Measurements from ENCODE around the gene CES3.

The CES3 gene

GRCh38 chr16:66920924-66921680 lies 40.0 kb upstream of the CES3 start:
- no peak for TF ChIP-seq CTCF (IDR thresholded peaks at IDR 0.05; ENCODE audit: borderline replicate concordance, insufficient read depth, low read depth, low read length)
- no peak overlapping the region for H3K4me3 ChIP-seq (ENCODE audit: low read depth, low read length)

- no peak overlapping the region for H3K4me3 ChIP-seq (ENCODE audit: low read depth, low read length)
- no peak for TF ChIP-seq CTCF (IDR thresholded peaks at IDR 0.05; ENCODE audit: borderline replicate concordance, insufficient read depth, low read depth, low read length)
Measured at GRCh38 chr16:66921729-66922450, 39.2 kb upstream of the CES3 start.

GRCh38 chr16:66923247-66923731 lies 37.8 kb upstream of the CES3 start:
- no peak overlapping the region for H3K4me3 ChIP-seq (ENCODE audit: low read depth, low read length)
- no peak for TF ChIP-seq CTCF (IDR thresholded peaks at IDR 0.05; ENCODE audit: borderline replicate concordance, insufficient read depth, low read depth, low read length)

- no peak for TF ChIP-seq CTCF (IDR thresholded peaks at IDR 0.05; ENCODE audit: borderline replicate concordance, insufficient read depth, low read depth, low read length)
- H3K4me3 ChIP-seq (ENCODE audit: low read depth, low read length): no peak overlapping the region
Measured at GRCh38 chr16:66923866-66924265, 37.2 kb upstream of the CES3 start.

- TF ChIP-seq CTCF (IDR thresholded peaks at IDR 0.05; ENCODE audit: borderline replicate concordance, insufficient read depth, low read depth, low read length): peak; percentile 50; the same call in 1 of the 2 replicates
- H3K4me3 ChIP-seq (ENCODE audit: low read depth, low read length): no peak overlapping the region
Measured at GRCh38 chr16:66924527-66925321, 36.3 kb upstream of the CES3 start.

- no peak for TF ChIP-seq CTCF (IDR thresholded peaks at IDR 0.05; ENCODE audit: borderline replicate concordance, insufficient read depth, low read depth, low read length)
- H3K4me3 ChIP-seq (ENCODE audit: low read depth, low read length): no peak within 1 kb of the TSS
Measured at GRCh38 chr16:66925322-66925840, 35.7 kb upstream of the CES3 start, which contains the start of gene RRAD. Gene RRAD, minus strand, starts transcription at chr16:66925535. Its CDS starts 356 bp downstream, at chr16:66925179.
